Activated CD4-positive, alpha-beta T cell treated with anti-CD3 and anti-CD28 coated beads, Interleukin-10, Interleukin-2, amounts not matched to agents 100 ng/mL and 50 ng/mL, durations not matched to agents 16 hours and 8 hours (primary cell): ENCODE results near the gene OR51A7.
"Not testable (repeated sequence)": the region's sequence is repeated elsewhere in the genome, so short reads cannot be mapped to it uniquely, and the experiment has no call there.

Source experiments
- DNase-seq: peaks from one replicate; pipeline ENCODE4 v3.0.0-alpha.2; 2020

The OR51A7 gene, protein sequence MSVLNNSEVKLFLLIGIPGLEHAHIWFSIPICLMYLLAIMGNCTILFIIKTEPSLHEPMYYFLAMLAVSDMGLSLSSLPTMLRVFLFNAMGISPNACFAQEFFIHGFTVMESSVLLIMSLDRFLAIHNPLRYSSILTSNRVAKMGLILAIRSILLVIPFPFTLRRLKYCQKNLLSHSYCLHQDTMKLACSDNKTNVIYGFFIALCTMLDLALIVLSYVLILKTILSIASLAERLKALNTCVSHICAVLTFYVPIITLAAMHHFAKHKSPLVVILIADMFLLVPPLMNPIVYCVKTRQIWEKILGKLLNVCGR

DNA sequence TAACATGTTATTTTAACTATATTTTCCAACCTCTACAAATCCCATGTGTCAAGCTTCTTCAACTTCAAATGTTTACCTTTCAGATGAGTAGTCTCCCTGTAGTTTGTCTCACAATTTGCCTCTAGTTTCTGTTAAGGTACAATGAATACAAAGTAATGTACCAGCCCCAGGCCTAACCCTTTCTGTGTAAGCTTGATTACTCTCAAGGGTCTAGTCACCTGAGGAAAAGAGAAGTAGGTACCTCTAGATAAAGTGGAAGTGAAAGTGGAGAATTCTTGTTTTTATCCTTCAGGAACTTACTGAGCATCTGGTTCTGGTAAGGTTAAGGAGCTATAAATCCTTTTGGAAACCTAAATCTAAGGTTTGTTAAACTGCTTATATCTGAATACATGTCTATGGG lies at the start of gene OR51A7:
Gene OR51A7 (plus strand): TSS at position 300 of the 400 bp plus-strand sequence. CDS start 3,587 bp downstream, outside the sequence.
- no peak for DNase-seq

DNA sequence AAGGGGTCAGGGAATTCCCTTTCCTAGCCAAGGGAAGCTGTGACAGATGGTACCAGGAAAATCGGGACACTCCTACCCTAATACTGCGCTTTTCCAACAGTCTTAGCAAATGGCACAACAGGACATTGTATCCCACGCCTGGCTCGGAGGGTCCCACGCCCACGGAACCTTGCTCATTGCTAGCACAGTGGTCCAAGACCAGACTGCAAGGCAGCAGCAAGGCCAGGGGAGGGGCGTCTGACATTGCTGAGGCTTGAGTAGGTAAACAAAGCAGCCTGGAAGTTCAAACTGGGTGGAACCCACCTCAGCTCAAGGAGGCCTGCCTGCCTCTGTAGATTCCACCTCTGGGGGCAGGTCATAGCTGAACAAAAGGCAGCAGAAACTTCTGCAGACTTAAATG lies 49.3 kb upstream of the OR51A7 start:
- DNase-seq: not testable (repeated sequence)

DNA sequence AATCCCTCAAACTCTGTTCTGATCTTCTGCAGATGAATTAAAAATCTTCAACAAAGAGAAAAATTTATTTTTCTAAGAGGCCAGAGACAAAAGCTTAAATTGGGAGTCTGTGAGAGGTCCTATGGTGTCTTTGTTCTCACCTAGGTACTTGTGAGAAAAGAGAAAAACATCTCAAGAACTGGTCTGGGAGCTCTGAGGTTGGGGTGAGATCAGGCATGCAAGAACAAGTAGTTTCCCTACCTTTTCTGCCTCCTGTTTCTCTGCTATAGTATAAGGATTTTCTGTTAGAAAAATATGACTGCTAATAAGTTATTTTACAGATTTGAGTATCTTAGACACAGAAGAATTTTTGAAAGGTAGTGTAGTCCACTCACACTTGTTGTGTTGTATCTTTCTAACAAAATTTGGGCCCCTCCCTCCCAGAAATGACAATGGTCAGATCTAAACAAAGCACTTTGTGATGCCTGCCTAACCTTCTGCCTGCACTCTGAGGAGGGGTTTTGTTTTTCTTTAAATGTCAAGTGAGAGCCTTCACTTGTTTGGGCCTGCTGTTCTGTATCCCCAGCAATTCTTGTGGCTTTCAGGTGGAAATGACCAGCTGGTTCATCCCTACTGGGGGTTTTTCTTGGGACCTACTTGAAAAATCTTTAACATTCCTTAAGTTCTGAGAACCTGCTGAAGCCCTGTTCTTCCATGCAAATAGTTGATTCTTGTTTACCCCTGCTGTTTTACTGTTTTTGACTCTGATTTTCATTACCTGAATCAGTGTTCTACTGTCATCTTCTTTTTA lies 40.9 kb upstream of the OR51A7 start:
- DNase-seq: no peak

DNA sequence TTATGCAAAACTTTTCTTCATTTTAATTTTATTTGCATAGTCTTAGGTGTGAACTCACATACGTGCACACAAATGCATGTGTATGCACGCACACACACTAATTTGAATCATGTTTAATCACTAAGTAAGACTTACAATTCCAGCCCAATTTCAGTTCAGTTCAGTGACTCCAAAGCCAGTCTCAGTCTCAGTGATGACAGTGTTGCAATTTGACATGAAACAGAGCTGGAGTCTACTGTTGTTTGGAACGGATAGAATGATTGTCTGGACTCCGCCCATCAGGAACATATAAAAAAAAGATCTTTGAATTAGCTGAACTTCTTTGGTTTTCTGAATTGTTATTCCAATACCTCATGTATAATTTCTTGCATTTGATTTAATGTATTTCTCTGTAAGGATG lies 39.7 kb upstream of the OR51A7 start:
- no peak for DNase-seq

DNA sequence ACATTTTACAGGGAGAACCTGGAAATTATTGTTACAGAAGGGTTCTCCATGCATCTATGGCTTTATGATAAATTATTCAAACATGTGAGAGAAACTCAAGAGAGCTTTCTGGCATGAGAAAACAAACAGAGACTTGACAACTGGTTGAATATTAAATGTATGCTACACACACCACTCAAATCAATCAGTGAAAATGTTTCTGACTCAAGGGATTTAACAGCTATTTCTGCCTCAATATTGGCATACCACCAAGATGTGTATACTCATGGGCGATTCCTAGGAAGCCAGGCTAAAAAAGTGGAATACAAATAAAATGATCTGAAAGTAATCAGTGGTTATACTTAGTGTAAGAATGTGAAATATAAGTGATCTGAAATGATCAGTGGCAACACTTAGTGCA lies 37.7 kb upstream of the OR51A7 start:
- no peak for DNase-seq

DNA sequence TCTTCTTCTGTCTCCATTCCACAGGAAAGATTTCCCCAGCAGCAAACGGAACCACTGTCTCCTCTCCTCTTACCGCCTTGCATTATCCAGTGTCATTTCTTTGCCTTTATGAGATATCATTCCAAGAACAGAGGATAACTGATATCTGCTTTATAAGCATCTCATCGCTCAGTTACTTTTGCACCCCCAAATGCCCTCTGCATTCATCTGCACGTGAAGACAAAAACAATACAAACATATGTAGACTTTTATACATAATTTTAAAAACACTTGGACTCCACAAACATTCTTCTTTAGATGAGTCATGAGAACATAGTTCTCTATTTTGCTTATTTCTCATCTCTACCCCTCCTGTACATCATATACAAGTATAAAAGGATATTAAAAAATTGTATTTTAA lies 22.4 kb upstream of the OR51A7 start:
- DNase-seq: no peak

DNA sequence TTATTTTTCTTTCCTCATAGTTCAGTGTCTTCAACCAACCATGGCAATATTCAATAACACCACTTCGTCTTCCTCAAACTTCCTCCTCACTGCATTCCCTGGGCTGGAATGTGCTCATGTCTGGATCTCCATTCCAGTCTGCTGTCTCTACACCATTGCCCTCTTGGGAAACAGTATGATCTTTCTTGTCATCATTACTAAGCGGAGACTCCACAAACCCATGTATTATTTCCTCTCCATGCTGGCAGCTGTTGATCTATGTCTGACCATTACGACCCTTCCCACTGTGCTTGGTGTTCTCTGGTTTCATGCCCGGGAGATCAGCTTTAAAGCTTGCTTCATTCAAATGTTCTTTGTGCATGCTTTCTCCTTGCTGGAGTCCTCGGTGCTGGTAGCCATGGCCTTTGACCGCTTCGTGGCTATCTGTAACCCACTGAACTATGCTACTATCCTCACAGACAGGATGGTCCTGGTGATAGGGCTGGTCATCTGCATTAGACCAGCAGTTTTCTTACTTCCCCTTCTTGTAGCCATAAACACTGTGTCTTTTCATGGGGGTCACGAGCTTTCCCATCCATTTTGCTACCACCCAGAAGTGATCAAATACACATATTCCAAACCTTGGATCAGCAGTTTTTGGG lies 21.6 kb upstream of the OR51A7 start, which contains the start of gene OR51T1:
Gene OR51T1 (plus strand): TSS at position 41 of the 641 bp plus-strand sequence. CDS start 0 bp downstream, at position 41.
- no peak for DNase-seq

DNA sequence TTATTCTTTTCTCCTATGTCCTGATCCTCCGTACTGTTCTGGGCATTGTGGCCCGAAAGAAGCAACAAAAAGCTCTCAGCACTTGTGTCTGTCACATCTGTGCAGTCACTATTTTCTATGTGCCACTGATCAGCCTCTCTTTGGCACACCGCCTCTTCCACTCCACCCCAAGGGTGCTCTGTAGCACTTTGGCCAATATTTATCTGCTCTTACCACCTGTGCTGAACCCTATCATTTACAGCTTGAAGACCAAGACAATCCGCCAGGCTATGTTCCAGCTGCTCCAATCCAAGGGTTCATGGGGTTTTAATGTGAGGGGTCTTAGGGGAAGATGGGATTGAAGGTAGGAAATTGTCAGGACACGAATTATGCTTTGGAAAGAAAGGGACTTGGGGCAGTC lies 21.0 kb upstream of the OR51A7 start:
- DNase-seq: no peak

DNA sequence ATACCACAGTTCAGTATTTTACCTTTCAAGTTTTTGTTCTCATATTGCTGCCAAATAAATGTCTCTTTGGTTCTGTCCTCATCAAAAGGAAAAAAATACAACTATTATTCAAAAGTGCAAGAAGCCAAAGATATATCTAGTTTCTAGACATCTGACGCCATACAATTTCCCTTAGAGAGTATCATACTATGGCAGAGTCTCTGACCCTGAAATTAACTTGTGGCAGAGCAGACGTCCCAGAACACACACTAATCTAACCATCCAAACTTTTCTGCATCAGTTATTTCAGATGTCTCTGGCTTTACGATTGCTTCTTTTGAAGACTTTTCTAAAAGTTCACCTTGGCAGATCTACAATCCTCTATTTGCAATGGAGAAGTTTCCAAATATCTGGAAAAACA lies 19.2 kb upstream of the OR51A7 start:
- DNase-seq: no peak

DNA sequence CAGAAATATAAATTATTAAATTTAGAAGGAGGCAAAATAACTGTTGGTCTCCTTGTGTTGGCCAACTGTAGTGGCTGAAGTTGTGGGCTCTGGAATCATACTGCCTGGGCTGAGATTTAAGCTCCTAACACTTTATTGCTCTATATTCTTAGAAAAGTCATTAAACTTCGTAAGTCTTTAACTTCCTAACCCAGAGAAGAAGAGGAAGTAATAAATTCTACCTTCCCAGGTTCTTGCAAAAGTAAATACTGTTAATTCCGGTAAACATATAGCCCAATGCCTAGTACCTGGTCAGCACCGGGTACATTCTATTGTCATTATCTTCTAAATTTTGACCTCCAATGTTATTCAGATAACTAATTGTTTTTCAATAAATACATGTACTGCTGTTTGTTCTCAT lies 17.4 kb upstream of the OR51A7 start:
- DNase-seq: no peak

DNA sequence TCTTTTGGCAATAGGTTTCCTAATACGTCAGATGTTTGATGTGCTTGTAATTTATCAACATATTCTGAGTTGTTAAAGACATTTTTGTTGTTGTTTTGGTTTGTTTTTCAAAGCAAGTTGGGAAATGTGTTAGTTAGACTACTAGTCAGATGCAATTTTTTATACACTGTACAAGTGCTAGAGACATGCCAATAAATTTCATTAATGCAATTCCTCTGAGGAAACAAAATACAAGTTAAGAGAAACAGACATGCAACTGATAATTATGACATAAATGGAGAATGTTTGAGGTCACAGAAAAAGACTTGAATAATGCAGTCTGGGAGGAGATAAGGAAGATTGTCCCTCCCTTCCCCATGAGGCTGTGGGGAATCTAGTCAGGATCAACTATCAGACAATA lies 16.0 kb upstream of the OR51A7 start:
- no peak for DNase-seq

DNA sequence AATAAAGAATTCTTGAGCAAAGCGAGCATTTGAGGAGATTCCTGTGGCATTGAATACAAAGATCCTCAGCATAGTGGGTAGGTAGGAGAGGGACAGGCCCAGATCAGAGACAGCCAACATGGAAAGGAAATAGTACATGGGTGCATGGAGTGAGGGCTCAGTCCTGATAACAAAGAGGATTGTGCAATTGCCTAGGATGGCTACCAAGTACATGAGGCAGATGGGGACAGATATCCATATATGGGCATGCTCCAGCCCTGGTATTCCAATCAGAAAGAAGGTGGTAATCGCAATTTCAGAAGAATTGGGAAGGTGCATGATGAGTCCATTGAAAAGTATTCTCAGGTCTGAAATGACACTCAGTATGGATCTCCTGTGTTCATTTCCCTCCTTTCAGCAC lies 13.3 kb upstream of the OR51A7 start:
- no peak for DNase-seq

DNA sequence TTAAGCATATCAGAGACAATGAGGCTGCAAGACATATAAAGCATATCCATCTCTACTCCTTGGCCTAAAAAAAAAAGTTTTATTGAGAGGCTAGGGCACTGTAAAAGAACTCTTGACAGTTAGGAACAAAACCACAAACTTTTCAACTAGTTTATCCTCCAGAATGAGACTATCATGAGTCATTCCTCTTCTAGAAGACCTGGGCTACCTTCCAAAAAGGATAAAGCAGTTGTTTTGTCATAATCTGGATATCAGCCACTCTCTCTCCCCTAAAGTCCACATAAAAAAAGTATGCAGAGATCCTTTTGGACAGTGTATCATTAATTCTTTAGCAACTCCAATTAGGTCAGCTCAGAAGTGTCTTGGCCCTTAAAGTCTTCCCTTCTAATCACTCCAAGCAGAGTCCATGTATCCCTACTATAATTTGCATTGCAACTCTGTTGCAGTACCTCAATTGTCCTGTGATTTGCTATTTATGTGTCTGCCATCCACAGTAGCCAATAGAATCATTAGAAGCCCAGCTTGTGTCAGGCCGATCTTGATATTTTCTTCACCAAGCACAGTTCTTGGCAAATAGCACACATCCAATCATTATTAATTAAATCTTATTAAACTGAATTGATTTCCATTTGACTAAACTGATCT lies 11.5 kb upstream of the OR51A7 start:
- DNase-seq: no peak

DNA sequence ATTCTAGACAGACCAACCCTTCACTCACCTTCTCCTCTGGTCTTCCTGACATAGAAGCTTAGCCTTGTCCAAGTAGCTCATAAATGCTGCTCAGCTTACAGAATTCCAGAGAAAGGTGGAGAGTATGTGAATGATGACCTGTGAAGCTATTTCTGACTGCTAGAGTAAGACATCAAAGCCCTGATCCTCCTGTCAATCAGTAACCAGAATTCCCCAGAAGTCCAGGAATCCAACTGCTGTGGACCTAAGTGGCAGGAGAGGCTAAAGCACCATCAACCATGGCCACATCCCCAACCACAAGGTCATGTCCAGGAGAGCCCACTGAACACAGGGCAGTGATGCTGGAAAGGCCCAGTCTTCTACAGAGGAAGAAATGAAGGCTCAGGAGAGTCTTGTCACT lies 13.0 kb downstream of the OR51A7 start:
- no peak for DNase-seq

DNA sequence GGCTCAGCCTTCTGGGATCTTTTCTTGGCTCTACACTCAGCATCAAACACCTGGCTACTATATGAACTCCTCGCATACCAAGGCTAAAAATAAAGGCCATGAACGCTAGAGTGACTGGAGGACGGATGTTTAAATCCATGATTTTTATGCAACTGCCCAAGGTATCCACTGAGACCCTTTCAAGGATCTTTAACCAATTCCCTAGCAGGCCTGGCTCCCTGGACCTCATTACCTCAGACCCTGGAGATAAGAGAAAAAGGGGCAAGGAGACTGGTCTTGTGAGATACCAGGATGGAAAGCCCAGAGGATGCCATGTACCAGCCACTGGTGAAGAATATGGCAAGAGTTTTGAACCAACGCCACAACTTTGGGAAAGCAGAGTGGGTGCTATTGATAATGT lies 15.7 kb downstream of the OR51A7 start, which contains the start of gene OR51G2:
Gene OR51G2 (minus strand): TSS at position 101 of the 400 bp plus-strand sequence. CDS start 3,687 bp downstream, outside the sequence.
- DNase-seq: no peak

DNA sequence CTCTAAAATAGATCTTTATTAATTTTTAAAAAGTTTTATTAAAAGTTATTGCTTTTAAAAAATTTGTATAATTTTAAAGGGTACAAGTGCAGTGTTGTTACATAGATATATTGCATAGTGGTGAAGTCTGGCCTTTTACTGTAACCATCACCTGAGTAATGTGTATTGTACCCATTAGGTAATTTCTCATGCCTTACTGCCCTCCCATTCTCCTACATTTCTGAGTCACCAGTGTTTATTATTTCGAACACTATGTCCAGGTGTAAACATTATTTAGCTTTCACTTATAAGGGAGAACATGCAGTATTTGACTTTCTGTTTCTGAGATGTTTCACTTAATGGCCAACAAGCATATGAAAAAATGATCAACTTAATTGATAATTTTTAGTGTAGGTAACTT lies 18.2 kb downstream of the OR51A7 start:
- DNase-seq: no peak

DNA sequence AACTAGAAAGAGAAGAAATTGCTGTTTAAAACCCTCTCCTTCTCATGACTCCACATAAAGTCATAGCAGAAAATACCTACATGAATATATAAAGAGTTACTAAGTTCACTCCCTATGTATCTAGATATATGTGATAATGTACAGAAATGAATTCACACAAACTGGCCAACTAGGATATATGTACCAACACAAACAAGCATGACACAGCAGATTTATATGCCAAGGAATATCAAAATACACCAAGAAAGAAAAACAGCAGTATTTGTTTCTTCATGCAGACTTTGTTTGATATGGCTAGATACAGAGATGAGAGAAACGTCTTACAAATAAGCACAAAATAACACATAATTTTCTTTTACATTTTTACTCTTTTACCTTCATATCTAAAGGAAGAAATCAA lies 18.7 kb downstream of the OR51A7 start:
- DNase-seq: no peak

DNA sequence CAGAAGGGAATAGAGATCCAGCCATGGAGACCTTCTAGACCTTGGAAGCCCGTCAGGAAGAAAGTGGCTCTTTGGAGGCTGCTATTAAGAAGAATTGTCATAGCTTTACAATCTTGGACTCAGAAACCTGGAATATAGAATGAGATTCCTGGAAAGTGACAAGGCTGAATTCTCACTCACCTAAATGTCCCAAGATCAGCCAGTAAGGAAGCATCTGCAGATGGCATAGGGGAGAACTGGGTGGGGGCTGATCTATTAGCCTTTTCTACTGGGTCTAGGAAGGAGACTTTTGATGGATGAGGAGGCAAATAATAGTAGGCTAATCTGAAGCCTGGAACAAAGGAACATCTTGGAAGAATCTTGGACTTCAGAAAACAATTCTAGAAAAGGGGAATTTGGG lies 20.7 kb downstream of the OR51A7 start, which contains the start of gene OR51G1:
Gene OR51G1 (minus strand): TSS at position 101 of the 400 bp plus-strand sequence. CDS start 0 bp downstream, at position 101.
- no peak for DNase-seq

DNA sequence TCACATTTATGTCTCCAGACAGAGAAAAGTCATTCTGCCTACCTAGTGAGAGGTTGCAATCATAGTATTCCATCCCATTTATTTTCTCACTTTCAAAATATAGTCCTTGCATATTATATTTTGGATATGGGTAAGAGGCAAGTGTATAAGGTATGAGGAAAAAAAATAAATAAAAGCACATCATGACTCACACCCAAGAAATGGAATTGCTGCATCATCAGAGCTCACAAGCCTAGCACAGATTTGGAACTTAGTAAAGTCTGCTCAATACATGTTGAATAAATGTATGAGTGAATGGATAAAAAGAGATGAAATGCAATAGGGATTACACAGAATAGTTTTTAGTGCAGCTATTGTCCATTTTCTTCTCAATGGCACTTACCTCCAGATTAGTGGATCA lies 23.0 kb downstream of the OR51A7 start:
- no peak for DNase-seq

DNA sequence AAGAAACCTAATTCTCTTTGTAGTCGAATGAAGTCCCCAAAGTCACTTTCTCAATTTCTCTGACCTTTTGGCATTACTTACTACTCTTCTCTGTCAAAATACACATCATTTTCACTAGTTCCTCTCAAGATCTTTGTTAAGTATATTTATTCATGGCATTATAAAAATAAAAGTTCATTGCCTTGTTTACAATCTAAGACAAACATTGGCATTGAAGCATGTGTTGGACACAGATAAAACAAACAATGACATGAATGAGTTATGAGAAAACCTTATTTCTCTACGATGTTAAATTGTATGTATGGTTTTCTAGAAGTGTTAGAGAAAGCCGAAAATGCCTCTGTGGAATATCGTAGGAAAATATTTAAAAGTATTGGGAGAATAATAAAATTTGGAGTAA lies 29.2 kb downstream of the OR51A7 start:
- DNase-seq: no peak

DNA sequence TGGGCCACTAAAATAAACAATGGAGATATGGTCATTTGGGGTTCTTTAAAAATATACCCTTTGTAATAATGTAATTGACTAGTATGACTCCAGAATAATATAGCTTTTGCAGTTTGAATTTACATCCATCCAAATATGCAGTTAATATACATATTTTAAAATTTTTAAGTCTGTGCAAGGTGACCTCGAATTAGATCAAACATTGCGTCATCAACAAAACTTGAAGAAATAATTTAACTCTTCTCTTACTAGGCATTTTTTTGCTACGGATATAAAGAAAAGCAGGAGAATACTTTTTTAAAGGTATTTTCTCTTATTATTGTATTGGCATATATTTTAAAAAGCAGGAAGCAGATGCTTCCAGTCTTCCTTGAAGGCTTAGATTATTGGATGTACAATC lies 33.2 kb downstream of the OR51A7 start:
- DNase-seq: no peak

DNA sequence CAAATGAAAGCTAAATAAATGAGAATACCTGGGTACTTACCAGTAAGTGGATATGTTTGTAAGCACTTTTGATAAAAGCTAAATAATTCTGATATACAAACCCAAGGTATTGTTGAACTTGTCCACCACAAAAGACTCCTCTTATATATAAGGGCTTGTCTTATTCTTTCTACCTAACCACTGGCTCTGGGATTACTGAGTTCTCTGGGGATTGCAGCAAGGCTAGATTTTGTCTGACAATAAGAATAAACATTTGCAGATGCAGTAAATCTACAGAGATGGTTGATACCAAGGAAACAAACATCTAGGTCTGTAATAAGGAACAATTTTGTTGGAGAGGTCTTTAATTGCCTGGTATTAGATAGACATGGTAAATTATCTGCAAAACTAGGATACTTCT lies 43.9 kb downstream of the OR51A7 start, which contains the start of gene OR51A4:
Gene OR51A4 (minus strand): TSS at position 101 of the 400 bp plus-strand sequence. CDS start 505 bp downstream, outside the sequence.
- no peak for DNase-seq

DNA sequence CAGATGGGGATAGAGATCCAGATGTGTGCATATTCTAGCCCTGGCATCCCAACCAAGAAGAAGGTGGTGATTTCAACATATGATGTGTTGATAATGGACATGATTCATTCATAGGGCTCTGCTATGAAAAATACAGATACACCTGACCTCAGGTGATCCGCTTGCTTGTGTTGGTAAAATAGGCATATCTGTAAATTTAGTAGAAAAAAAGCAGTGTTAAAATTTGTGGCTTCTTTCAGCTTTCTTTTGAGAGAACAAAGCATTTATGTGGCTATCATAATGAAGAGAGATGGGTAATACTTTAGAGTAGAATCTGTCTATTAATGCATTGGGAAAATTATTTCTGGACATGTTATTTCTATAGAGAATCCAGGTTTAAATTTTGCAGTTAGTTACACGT lies 52.0 kb downstream of the OR51A7 start, which contains the start of gene OR51A2:
Gene OR51A2 (minus strand): TSS at position 101 of the 400 bp plus-strand sequence. CDS start 0 bp downstream, at position 101.
- not testable (repeated sequence) for DNase-seq
